Mammary epithelial cell (primary cell): Measurements from ENCODE around the gene ATP8B4.

Experiments
- CTCF ChIP-seq, 2 donors: IDR thresholded peaks in 1 of 2; conservative IDR thresholded peaks in 1 of 2; 2 replicates each; pipeline ENCODE4 v1.5.1; 2011 to 2012; ENCODE audit warnings: inconsistent platforms in 2 of 2, low read length in 2 of 2, mild to moderate bottlenecking in 2 of 2, control low read depth in 1 of 2, low read depth in 1 of 2; ENCODE audit not compliant: insufficient read depth in 1 of 2; ENCODE audit errors: extremely low read depth in 1 of 2
- EZH2 ChIP-seq: IDR thresholded peaks from 2 replicates; pipeline ENCODE4 v1.6.1; 2012; ENCODE audit warnings: low read length, inconsistent platforms, borderline replicate concordance

- TF ChIP-seq CTCF (conservative IDR thresholded peaks at IDR 0.05 in 1 of 2, IDR thresholded peaks at IDR 0.05 in 1 of 2; ENCODE audit: extremely low read depth in 1 of 2, insufficient read depth in 1 of 2, low read depth in 1 of 2, low read length in 2 of 2) (peak; percentile 47 to 51), EZH2 (no peak)
Measured at GRCh38 chr15:50138391-50138790, 19.4 kb upstream of the ATP8B4 start.
